NCI-H2107 treated with DMSO at 0.1 percent for 48 hours (cell line): ENCODE results near the gene SLC40A1.

Experiments used
- DNase-seq: peaks from one replicate; lab custom pipeline; 2025; ENCODE audit not compliant: unreplicated experiment; lab: John Stamatoyannopoulos, UW

The SLC40A1 gene

DNA sequence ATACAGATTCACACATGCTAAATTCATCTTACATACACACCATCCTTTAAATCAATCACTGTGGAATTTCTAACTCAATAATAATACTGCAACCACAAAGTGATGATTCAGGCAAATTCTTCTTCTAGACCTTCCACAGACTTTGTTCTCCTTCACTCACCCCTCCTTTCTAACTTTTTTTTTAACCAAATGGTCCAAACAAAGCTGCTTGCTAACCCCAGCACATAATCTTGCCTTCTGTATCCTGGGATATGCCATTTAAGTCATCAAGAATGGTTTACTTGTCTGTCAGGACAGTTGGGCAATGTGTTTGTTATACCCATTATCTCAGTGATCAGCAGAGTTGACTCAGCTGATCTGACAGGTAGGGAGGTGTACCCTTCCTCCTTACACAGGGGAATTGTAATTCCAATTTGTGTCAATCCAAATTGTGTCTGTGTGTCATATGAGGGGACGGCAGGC is 10.0 kb downstream of the SLC40A1 start:
- no peak for DNase-seq

DNA sequence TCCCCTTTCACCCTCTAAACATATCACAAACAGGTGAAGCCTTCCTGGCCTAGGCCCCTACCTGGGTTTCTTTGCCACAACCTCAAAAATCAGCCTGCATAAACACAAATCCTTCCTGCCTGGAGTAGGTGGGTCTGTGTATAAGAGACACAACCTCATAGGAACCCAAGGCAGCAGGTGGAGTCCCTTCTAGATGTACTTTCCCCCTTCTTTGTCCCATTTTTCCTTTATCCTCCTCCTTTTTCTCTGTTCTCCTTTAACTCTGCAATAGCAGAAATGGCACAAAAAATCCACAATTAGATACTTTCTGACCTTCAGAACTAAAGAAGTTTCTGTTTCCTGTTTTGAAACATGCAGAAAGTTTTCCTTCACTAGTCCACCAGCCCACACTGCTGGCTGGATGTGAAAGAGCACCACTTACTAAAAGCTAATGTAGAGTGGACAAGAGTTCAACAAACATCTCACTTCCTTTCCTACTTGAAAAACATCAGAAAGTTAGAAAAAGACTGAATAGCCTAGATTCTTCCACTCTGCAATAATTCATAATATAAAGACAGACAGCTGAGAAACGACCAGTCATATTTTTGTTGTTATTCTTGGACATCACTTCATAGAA is 11.2 kb downstream of the SLC40A1 start:
- DNase-seq: no peak

DNA sequence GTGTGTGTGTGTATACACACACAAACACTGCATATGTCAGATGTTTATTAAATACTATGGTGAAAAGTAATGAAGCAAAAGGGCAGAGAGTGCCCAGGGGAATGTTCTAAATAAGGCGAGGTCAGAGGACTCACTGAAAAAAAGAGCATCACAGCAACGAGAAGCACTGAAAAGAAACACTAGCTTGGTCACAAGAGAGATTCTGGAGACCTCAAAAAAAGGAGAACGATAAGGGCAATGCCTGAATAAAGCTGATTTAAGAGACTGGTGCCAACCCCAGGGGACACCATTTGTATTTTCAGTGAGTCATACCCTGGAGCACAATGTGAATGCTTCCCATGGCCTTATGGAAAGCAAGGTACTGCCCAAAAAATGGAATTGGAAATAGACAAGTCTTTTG is 14.5 kb downstream of the SLC40A1 start:
- DNase-seq: no peak

DNA sequence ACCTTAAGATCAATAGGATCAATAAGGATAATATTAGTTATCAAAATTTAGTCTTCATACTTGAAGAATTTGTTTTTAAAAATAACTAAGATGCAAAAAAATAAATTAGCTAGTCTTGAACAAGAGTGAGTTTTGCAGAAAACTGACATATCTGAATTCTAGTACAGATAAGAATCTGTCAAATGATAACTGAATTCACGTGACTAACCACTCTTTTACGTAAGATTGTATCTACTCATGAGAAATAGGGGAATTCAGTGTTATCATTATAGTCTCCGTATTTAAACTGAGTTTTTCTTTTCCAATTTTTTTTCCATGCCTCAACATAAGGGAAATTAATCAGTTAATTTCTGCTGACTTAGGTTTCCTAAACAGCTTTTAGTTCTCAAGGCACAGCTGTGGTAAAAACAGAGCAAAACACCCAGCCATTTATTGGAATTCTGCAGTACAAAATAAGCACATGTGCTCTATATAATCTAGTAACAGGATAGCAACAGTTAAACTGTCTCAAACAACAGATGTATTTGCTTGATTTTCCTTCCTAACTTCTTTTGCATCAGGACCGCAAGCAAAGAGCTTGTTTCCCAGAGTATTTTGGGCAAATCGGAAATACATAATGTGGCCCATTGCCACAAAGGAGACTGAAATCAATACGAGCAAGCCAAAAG is 19.1 kb downstream of the SLC40A1 start:
- DNase-seq: no peak

DNA sequence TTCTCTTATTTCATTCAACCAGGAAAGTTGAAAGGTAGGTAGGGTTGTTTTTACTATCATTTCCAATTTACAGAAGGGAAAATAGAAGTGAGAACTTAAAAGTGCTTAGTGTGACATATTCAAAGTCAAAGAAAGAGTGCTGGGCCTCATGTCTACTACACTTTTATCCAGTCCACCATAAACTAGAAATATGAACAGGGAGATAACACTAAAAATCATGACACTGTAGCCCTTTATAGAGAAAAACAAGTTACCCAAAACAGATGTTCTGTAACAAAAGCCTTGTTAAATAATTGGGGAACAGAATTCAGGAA is 20.4 kb downstream of the SLC40A1 start:
- no peak for DNase-seq

DNA sequence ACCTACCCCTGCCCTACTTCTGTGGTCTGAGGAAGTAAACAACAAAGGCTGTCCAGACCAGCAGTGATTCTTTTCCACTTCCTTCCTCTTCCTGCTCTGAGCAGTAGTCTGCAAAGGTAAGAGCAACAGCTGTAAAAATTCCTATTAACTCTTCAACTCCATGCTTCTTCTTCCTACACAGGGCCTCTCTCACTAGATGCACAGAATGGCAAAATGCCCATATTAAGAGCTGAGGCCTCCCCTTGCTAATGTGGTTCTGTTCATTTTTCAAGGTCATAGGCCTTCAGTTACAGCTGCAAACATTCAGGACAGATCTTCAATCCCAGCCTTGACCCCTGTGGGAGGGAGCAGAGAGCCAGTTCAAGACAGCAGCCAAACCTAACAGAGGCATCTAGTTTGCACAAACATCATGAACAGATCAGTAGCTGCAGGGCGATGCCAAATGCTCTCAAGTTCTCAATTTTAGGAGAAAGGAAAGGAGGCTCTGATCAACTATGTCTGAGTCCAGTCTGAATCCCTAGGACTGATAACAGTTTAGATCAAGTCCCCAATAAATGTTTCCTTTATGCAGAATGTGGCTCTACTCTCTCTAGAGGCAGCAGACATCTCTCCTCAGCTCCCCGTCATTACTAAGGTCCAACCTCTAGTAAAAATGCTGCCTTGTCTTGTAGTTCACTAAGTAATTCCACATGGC is 20.9 kb downstream of the SLC40A1 start:
- DNase-seq: no peak

DNA sequence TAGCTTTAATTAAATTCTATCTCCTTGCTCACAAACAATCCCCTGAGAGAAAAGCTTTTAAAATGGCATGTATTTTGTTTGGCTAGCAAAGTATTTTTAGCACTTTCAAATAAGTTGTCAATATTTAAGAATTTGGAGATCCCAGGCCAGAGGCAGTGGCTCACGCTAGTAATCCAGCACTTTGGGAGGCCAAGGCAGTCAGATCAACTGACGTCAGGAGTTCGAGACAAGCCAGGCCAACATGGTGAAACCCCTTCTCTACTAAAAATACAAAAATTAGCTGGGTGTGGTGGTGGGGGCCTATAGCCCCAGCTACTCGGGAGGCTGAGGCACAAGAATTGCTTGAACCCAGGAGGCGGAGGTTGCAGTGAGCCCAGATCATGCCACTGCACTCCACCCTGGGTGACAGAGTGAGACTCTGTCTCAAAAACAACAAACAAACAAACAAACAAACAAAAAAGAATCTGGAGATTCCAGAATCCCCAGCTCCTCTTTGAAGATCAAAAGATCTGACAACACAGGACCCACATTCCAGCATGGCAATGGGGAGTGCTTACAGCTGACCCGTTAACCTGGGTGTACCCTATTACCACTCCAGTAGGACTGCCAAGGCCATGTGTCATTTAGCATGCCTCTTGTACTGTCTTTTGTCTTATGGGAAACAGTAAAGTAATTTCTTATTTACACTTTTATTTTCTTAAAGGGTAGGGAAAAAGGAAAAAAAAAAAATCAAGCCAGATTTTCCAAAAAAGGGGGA is 21.9 kb downstream of the SLC40A1 start:
- no peak for DNase-seq

DNA sequence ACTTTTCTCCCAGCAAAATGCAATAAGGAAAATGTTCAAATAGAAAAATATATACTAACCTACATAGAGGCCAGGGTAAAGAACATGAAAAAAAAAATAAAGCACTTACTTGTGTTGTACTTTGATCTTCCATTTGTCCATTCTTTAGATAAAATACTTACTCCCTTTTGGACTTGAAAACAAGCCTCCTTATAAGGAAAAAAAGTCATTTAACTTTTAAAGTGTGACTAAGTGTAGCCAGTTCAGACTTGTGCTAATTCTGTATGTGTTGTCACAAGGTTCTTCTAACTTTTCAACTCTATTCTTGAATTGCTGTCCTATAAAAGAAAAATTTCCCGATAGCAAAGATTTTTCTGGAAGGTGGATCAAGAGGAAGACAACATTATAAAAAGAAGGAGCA is 23.2 kb downstream of the SLC40A1 start:
- no peak for DNase-seq

DNA sequence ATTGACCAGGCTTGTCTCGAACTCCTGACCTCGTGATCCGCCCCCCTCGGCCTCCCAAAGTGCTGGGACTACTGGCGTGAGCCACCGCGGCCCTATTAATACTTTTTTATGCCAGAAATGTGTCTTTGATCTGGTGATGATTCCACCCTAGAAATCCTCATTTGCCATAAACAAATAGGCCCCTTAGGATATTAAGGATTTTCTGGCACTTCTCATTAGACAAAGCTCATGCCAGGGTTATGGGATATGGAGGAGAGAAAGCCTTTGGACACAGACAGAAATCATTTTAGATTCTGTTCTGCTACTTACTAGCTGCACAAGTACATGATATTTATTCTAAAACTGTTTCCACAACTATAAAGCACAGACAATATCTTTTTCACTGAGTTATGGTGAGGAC is 24.1 kb downstream of the SLC40A1 start:
- DNase-seq: no peak

DNA sequence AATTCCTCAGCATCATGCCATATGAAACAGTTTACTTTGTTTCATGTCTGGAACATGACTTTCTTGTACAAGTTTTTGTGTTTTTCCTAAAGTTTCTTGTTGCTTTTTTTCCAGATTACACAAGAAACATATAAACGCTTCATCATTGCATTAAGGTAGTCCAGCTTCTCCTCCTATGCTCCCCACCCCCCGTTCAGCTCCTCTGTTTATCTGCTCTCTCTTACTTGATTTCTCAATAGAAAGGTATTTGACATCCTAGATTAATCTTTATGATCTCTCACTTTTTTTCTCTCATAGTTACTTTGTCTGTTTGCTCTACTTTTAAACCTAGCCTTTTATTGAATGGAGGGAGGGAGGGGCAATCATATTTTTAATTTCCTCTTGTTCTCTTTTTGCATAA is 25.4 kb downstream of the SLC40A1 start:
- DNase-seq: no peak

DNA sequence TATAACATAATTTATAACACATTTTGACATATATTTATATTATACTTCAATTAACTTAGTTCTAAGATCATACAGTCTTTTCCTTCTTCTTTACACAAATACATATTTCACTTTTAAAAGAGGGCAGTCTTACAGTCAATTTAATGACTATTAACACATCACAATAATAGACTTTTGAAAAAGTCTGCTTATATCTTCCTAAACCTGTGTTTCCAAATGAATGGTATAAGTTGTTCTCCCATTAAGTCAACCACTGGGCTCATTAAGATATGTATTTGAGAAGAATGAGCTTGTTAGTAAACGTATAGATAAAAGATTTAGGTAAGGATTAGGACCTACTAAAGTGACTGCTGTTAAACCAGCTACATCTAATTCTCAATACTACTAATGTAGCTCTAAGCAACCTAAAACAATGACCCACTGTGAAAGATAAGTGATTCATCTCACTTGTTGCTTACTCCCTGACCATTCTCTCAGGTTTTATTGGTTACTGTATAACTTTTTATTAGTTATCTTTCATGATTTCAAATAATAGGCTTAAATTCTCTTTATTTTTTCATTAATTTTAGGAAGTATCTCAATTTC is 27.0 kb downstream of the SLC40A1 start:
- no peak for DNase-seq

DNA sequence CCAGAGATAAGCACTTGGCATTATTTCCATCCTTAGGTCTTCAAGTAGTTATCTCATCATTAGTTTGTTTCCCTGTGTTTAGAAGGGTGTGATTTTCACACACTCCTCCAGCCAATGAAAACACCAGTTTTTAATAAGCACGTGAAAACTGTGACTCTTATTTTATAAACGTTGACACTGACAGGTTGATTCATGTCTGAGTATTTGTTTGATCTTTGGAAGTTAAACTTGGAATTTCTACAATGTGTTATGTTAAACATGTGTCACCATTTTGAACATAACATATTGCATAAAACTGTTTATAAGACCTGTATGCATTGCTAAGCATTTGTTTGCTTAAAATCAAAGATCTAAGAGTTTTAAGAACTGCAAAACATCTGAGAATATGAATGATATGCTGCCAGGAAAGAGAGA is 27.6 kb downstream of the SLC40A1 start:
- no peak for DNase-seq

DNA sequence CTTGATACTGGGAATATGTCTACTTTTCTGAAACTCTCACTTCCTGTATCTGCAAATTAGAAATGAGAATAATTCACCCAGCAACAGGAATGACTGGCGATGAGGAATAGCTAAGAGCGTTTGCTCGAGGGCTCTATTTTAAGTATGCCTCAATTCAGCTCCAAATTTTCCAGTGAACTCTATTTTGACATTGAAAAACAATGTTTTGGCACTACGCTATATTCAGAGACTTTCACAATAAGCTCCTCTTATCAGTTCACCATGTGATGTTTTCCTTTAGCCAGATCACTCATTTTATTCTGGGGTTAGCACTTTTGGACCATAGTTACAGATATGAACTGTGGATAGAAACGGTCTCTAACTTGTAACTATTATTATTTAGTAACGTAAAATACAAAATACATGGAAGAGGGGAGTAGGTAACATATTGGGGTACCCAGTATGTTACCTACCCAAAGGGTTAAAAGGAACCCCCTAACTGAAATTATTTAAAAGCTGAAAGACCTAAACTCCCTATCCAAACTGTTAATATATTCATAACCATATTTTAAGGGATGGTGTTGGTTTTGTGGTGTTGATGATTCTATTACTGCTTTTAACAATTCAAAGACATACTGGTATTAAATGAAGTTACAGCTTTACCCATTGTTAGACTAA is 28.1 kb downstream of the SLC40A1 start:
- DNase-seq: no peak

DNA sequence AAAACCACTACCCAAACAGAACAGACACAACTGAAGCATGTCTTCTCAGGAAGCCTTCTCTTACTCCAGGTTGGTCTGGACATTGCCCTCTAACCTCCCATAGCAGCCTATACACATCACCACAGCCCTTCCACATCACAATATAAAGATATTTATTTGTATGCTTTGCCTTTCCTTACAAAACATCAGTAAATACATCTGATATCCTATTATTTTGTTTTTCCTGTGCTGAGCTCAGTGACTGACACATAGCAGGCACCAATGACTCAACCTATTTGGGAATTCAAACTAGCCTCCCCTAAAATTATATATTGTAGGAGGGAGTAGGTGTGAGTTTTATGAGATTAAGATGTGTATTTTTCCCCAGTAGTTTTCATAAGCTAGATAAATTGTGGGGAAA is 28.8 kb downstream of the SLC40A1 start:
- no peak for DNase-seq

DNA sequence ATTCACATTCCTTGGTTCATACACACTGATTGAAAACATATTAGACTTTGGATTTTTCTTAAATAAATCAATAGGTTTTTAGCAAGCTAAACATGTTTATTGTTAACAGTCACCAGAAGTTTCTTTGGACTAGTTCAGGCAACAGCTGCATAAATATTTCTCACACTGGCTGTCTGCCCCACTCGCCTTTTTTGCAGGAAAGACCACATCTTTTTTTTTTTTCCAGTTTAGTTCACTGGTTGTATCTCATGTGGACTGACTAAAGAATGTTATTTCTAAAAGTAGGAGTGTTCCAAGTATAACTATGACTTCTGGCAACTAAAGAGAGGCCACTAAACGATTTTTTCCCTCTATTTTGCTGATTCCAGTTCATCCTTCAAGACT is 31.1 kb downstream of the SLC40A1 start:
- no peak for DNase-seq

DNA sequence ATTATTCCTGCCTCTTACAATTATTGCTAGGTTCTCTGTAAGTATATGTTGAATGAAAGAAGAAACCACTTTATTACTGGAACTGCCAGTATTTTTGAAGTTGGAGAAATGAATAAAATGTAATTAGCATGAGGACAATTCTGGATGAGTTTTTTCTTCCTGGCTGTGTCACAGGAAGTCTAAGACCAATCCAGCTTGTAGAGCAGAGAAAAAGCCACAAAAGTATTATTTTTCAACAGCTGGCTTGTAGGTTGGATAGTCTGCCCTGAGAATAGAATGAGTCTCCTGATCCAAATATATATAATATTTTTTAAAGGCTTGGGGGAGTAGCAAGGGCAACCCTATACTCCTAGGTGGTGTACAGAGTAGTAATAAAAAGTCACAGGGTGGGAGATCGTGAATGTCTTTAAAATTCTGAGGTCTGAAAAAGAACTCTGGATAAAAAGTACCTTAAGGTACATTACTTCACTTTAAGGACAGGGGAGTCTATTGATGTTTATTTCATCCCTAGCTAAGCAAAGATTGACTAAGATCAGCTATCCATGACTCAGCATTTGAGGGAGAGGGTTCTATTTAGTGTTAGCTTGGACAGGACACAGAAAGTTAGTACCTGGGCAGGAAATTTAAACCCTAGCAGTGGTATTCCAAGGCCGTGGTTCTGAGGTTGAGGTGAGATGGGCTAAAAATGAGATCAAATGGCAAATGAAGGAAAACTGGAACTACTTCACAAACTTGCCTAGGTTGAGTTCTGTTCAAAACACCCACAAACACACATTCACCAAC is 31.7 kb downstream of the SLC40A1 start:
- DNase-seq: no peak

DNA sequence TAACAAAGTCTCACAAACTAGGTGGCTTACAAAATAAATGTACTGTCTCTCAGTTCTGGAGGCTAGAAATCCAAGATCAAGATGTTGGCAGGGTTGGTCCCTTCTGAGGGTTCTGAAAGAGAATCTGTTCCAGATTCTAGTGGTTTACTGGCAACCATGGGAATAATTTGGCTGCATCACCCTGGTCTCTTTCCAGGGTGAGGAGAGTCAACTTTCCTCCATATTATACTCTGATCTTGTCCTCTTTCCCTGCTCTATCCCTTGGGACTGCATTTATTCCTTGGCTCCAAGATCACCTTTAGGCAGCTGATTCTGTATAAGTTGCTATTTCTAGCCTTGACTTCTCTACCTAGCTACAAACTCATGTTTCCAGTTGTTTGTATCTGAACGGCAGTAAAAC is 35.2 kb downstream of the SLC40A1 start:
- no peak for DNase-seq

DNA sequence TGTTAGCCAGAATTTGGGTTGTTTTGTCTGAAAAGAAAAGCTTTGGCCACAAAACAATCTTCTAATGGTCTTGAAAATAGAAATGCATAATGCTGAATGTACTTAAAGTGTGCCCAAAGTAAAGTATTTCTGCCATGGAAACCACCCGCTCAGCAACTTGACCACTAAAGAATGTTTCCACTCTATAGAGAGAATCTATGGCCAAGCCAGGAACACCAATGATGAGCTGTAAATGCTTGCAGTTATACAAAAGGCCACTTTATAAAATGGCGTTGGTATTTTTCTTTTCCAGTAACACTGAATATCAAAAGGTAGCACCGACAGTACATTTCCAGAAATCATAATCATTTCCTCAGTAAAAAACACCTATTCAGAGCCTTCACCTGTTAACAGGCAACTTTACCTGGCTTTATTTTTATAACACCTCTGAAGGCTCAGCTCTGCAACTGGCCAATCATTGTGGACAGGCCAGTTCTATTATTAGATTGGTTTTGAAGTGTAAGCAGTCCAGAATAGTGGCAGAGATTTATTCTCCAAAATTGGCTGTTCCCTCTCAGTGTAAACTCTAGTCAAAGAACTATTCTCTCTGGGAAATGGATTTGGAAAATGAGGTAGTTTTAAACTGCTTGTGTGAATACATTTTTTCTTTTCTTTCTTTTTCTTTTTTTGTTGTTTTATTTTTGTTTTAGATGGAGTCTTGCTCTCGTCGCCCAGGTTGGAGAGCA is 36.1 kb downstream of the SLC40A1 start:
- no peak for DNase-seq

DNA sequence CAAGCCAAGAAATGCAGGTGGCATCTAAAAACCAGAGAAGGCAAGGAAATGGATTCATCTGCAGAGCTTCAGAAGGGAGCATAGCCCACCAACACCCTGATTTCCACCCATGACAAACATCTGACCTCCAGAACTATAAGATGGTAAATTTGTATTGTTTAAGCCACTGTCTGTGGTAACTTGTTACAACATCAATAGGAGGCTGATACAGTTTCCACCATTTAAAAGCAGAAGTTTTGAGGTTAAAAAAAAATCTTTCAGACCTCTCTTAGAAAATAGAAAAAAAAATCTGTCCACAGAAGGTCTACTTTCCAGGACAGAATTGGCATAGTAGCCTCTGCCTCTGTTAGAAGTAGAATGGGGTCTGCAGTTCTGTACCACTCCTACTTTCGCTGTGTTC is 37.2 kb downstream of the SLC40A1 start:
- no peak for DNase-seq
